KOPT-K1 (cell line): Measurements from ENCODE around the gene LCAT.
"Not testable (repeated sequence)": the region's sequence is repeated elsewhere in the genome, so short reads cannot be mapped to it uniquely, and the experiment has no call there.

Source experiments
- H3K27ac ChIP-seq: fragments of 200-600 bp; sonication (generic); 2 replicates; pipeline ENCODE4 v1.5.1; 2016; ENCODE audit warnings: antibody characterized with exemption, mild to moderate bottlenecking, low read depth, low read length; ENCODE audit not compliant: poor library complexity, severe bottlenecking
- H3K36me3 ChIP-seq: fragments of 200-600 bp; sonication (generic); 2 replicates; pipeline ENCODE4 v1.5.1; 2017; ENCODE audit warnings: antibody characterized with exemption, mild to moderate bottlenecking, low read length, moderate library complexity; ENCODE audit not compliant: insufficient read depth
- H3K9me3 ChIP-seq: fragments of 200-600 bp; sonication (generic); 2 replicates; pipeline ENCODE4 v1.5.1; 2017; ENCODE audit warnings: antibody characterized with exemption, low read length, mild to moderate bottlenecking; ENCODE audit not compliant: insufficient read depth, poor library complexity, severe bottlenecking

Gene LCAT

GRCh38 chr16:67922221-67922620, 21.7 kb downstream of the LCAT start:
- no peak overlapping the region for H3K27ac ChIP-seq
- no peaks in the 10 kb centered on the region for H3K9me3 ChIP-seq
- H3K36me3 ChIP-seq, result peaks cover 44% of the 10 kb centered on the region; the same call in 1 of the 2 replicates

DNA sequence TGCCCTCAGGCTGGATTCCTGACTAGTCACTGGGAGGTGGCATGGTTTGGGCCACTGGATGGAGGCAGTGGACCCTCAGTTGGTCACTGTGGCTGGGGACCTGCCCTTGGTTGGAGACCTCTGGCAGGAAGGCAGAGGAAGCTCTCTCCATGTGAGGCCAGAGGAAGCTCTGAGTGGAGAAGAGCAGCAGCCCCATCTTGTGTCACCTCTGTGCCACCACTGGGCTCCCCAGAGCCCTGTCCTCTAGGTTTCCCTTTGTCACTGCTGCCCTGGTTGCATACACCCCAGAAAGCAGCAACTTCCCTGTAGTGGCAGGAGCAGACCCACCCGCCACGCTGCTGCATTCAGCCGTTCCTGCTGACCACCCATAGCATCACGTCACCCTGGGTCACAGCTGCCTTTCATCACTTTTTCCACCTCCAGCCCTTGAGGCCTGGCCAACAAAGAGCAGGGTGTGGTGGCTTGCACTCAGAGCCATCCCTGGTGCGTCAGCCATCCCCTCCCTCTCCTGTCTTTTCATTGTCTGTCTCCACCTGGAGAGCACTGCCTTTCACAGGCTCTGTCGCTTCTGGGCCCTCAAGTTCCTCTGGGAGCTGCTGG, 24.2 kb downstream of the LCAT start:
- no peak overlapping the region for H3K27ac ChIP-seq
- H3K36me3 ChIP-seq, result peaks cover 41% of the 10 kb centered on the region
- no peaks in the 10 kb centered on the region for H3K9me3 ChIP-seq

DNA sequence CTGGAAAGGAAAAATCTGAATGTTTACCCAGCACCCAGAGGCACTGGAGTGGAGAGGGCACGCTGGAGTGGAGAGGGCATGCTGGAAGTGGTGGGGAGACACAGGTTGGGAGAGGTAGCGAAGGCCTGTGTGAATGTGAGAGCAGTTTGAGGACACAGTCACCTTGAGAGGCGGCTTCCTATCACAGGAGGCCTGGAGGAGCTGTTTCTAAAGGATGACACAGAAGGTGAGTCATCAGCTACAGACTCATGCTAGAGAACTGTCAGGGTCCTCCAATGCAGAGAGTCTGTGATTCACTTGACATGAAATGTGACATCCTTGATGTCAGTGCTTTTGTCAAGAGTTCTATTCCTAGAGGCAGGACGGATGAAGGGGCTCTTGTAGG, 26.1 kb downstream of the LCAT start:
- Histone ChIP-seq H3K36me3 (peaks cover 30% of the 10 kb centered on the region), H3K9me3 (no peaks in the 10 kb centered on the region), H3K27ac (no peak overlapping the region)

- H3K36me3 ChIP-seq, result peaks cover 25% of the 10 kb centered on the region
Observed at GRCh38 chr16:67917140-67917851, 26.6 kb downstream of the LCAT start.

GRCh38 chr16:67915831-67916723, 27.8 kb downstream of the LCAT start:
- Histone ChIP-seq H3K27ac (no peak overlapping the region), H3K36me3 (peaks cover 31% of the 10 kb centered on the region), H3K9me3 (no peaks in the 10 kb centered on the region)

More at GRCh38 chr16:67917140-67917851, 26.6 kb downstream of the LCAT start:
- Histone ChIP-seq H3K9me3 (no peaks in the 10 kb centered on the region), H3K27ac (no peak overlapping the region)

GRCh38 chr16:67915496-67915769, 28.5 kb downstream of the LCAT start:
- H3K9me3 ChIP-seq, H3K27ac ChIP-seq: not testable (repeated sequence)
- H3K36me3 ChIP-seq, result peaks cover 36% of the 10 kb centered on the region

DNA sequence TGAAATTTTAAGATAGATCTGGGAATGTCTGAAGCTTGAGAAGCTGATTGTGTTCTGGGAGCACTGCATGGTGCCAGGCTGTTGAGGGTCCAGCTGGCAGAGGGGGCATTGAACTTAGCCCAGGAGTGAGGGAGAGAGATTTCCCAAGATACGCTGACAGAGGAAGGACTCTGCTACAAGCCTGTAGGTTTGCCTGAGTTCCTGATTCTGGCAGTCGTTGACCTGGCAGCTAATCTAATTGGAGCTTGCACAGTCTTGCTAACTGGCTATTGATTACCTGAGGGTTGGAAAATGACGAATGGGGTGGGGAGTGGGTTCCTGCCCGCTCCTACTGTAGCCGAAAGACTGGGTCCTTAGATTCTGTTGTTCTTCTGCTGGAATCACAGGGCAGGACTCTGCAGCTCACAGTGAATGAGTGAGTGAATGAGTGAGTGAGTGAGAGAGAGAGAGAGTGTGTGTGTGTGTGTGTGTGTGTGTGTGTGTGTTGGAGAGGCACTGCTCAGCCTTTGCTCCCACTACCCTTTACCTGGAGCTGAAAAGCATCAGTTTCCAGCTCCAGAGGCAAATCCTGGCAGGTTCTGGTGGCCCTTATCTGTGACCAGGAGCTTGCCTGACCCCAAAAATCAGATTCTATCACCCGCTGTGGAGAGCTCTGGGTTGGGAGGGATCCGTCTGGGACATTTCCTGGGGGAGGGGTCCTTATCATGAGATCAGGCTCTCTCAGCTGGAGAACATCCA, 29.0 kb downstream of the LCAT start:
- no peaks in the 10 kb centered on the region for H3K9me3 ChIP-seq
- peaks cover 36% of the 10 kb centered on the region for H3K36me3 ChIP-seq
- no peak overlapping the region for H3K27ac ChIP-seq

GRCh38 chr16:67910158-67910557, 33.8 kb downstream of the LCAT start:
- Histone ChIP-seq H3K9me3 (no peaks in the 10 kb centered on the region), H3K27ac (peak overlapping the region; percentile 8), H3K36me3 (peaks cover 34% of the 10 kb centered on the region)

- H3K36me3 ChIP-seq, result peaks cover 34% of the 10 kb centered on the region
- no peak overlapping the region for H3K27ac ChIP-seq
- H3K9me3 ChIP-seq, result no peaks in the 10 kb centered on the region
Observed at GRCh38 chr16:67909056-67909742, 34.7 kb downstream of the LCAT start.

GRCh38 chr16:67907397-67908180, 36.3 kb downstream of the LCAT start:
- Histone ChIP-seq H3K36me3 (peaks cover 38% of the 10 kb centered on the region), H3K9me3 (no peaks in the 10 kb centered on the region), H3K27ac (no peak overlapping the region)

- Histone ChIP-seq H3K36me3 (peaks cover 15% of the 10 kb centered on the region), H3K9me3 (no peaks in the 10 kb centered on the region), H3K27ac (no peak overlapping the region)
Observed at GRCh38 chr16:67902831-67903230, 41.1 kb downstream of the LCAT start.

DNA sequence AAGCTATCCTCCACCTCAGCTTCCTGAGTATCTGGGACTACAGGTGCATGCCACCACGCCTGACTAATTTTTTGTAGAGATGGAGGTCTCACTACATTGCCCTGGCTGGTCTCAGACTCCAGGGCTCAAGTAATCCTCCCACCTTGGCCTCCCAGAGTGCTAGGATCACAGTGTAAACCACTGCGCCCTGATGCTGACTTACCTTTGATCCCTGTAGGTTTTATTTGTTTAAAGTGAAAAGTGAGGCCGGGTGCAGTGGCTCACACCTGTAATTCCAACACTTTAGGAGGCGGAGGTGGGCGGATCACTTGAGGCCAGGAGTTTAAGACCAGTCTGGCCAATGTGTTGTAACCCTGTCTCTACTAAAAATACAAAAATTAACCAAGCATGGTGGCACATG, 42.2 kb downstream of the LCAT start:
- H3K27ac ChIP-seq, result no peak overlapping the region
- peaks cover 20% of the 10 kb centered on the region for H3K36me3 ChIP-seq
- H3K9me3 ChIP-seq, result no peaks in the 10 kb centered on the region

- H3K36me3 ChIP-seq, result peaks cover 11% of the 10 kb centered on the region; the same call in 1 of the 2 replicates
Observed at GRCh38 chr16:67897231-67897630, 46.7 kb downstream of the LCAT start.

More at GRCh38 chr16:67897231-67897630, 46.7 kb downstream of the LCAT start:
- Histone ChIP-seq H3K9me3 (no peaks in the 10 kb centered on the region), H3K27ac (no peak overlapping the region)
